HEK293 (cell line): Measurements from ENCODE around the gene PRKG1.

Source experiments
- CTCF ChIA-PET: fragments of 350-600 bp; formaldehyde crosslinking; extraction: SDS; loops from one replicate; lab custom pipeline; 2021; ENCODE audit warnings: antibody characterized with exemption; lab: Yijun Ruan, JAX
- POLR2A ChIA-PET: fragments of 300-600 bp; formaldehyde crosslinking; extraction: SDS; loops from one replicate; lab custom pipeline; 2020; ENCODE audit warnings: antibody characterized with exemption, inconsistent platforms; lab: Yijun Ruan, JAX
- H3K27ac ChIP-seq: fragments of 200-500 bp; sonication (Bioruptor generic); 2 replicates; pipeline ENCODE4 v1.5.1; 2014; ENCODE audit warnings: low read depth, low read length, control low read depth, inconsistent platforms; ENCODE audit errors: extremely low read depth
- H3K36me3 ChIP-seq, 2 experiments: fragments of 200-500 bp in 1 of 2; sonication (Bioruptor generic) in 1 of 2; 1 replicate in 1 of 2; 2 replicates in 1 of 2; pipeline ENCODE4 v1.5.1; 2014 to 2017; ENCODE audit warnings: inconsistent platforms in 2 of 2, low read length in 2 of 2; ENCODE audit not compliant: control insufficient read depth in 2 of 2, insufficient read depth in 1 of 2
- H3K4me1 ChIP-seq: fragments of 200-500 bp; sonication (Bioruptor generic); 2 replicates; pipeline ENCODE4 v1.5.1; 2014; ENCODE audit warnings: mild to moderate bottlenecking, low read length, inconsistent platforms; ENCODE audit not compliant: control insufficient read depth, insufficient read depth
- H3K4me3 ChIP-seq: 2 replicates; pipeline ENCODE4 v1.5.1; 2011; ENCODE audit warnings: low read depth, mild to moderate bottlenecking, control low read depth, low read length, moderate library complexity
- H3K9me3 ChIP-seq: fragments of 200-500 bp; sonication (Bioruptor generic); 2 replicates; pipeline ENCODE4 v1.5.1; 2014; ENCODE audit warnings: low read depth, low read length, inconsistent platforms; ENCODE audit not compliant: control insufficient read depth, insufficient read depth
- GLIS2 ChIP-seq: fragments of 450-650 bp; formaldehyde crosslinking; IDR thresholded peaks from 2 replicates; pipeline ENCODE4 v1.5.1; 2016; ENCODE audit warnings: missing biosample characterization, missing genetic modification characterization
- KLF7 ChIP-seq: fragments of 450-650 bp; formaldehyde crosslinking; IDR thresholded peaks from 2 replicates; pipeline ENCODE4 v1.5.1; 2016; ENCODE audit warnings: missing biosample characterization, missing genetic modification characterization, borderline replicate concordance
- MEIS1 ChIP-seq: sonication (generic); formaldehyde crosslinking; IDR thresholded peaks from 2 replicates; pipeline ENCODE4 v1.8.1; 2022; ENCODE audit warnings: missing genetic modification reagents, mild to moderate bottlenecking, borderline replicate concordance
- ZBTB1 ChIP-seq: fragments of 450-650 bp; formaldehyde crosslinking; IDR thresholded peaks from 2 replicates; pipeline ENCODE4 v1.5.1; 2016; ENCODE audit warnings: missing biosample characterization, missing genetic modification characterization
- ZBTB17 ChIP-seq: fragments of 450-650 bp; formaldehyde crosslinking; IDR thresholded peaks from 2 replicates; pipeline ENCODE4 v1.5.1; 2016; ENCODE audit warnings: missing biosample characterization, missing genetic modification characterization
- ZFP41 ChIP-seq: fragments of 450-650 bp; formaldehyde crosslinking; IDR thresholded peaks from 2 replicates; pipeline ENCODE4 v1.5.1; 2016; ENCODE audit warnings: missing biosample characterization, missing genetic modification characterization, borderline replicate concordance
- ZIC2 ChIP-seq: fragments of 450-650 bp; formaldehyde crosslinking; IDR thresholded peaks from 2 replicates; pipeline ENCODE4 v1.5.1; 2016; ENCODE audit warnings: missing biosample characterization, missing genetic modification characterization
- ZNF202 ChIP-seq: fragments of 450-650 bp; formaldehyde crosslinking; IDR thresholded peaks from 2 replicates; pipeline ENCODE4 v1.5.1; 2016; ENCODE audit warnings: missing biosample characterization, missing genetic modification characterization, borderline replicate concordance
- ZNF324 ChIP-seq: fragments of 450-650 bp; formaldehyde crosslinking; IDR thresholded peaks from 2 replicates; pipeline ENCODE4 v1.5.1; 2016; ENCODE audit warnings: missing biosample characterization, missing genetic modification characterization
- ZNF423 ChIP-seq: fragments of 450-650 bp; formaldehyde crosslinking; IDR thresholded peaks from 2 replicates; pipeline ENCODE4 v1.5.1; 2016; ENCODE audit warnings: missing biosample characterization, missing genetic modification characterization
- ZNF513 ChIP-seq: fragments of 450-650 bp; IDR thresholded peaks from 2 replicates; pipeline ENCODE4 v1.5.1; 2018; ENCODE audit warnings: missing biosample characterization, missing genetic modification characterization
- ZNF548 ChIP-seq: fragments of 450-650 bp; formaldehyde crosslinking; IDR thresholded peaks from 2 replicates; pipeline ENCODE4 v1.5.1; 2016; ENCODE audit warnings: missing biosample characterization, missing genetic modification characterization
- ZNF585B ChIP-seq: fragments of 450-650 bp; formaldehyde crosslinking; IDR thresholded peaks from 2 replicates; pipeline ENCODE4 v1.5.1; 2016; ENCODE audit warnings: missing biosample characterization, missing genetic modification characterization
- ZNF629 ChIP-seq: fragments of 450-650 bp; formaldehyde crosslinking; IDR thresholded peaks from 2 replicates; pipeline ENCODE4 v1.5.1; 2017; ENCODE audit warnings: missing biosample characterization, missing genetic modification characterization
- ZNF837 ChIP-seq: fragments of 450-650 bp; formaldehyde crosslinking; IDR thresholded peaks from 2 replicates; pipeline ENCODE4 v1.5.1; 2016; ENCODE audit warnings: missing biosample characterization, missing genetic modification characterization
- ZSCAN23 ChIP-seq: fragments of 450-650 bp; formaldehyde crosslinking; IDR thresholded peaks from 2 replicates; pipeline ENCODE4 v1.5.1; 2016; ENCODE audit warnings: missing biosample characterization, missing genetic modification characterization
- TF ChIP-seq, protein P1 (sequence below): fragments of 450-650 bp; formaldehyde crosslinking; IDR thresholded peaks from 2 replicates; pipeline ENCODE4 v1.5.1; 2016; ENCODE audit warnings: missing biosample characterization, missing genetic modification characterization
- TF ChIP-seq, protein P2 (sequence below): fragments of 450-650 bp; formaldehyde crosslinking; IDR thresholded peaks from 2 replicates; pipeline ENCODE4 v1.5.1; 2016; ENCODE audit warnings: missing biosample characterization, missing genetic modification characterization, low read depth
- TF ChIP-seq, protein P3 (sequence below): fragments of 450-650 bp; formaldehyde crosslinking; IDR thresholded peaks from 2 replicates; pipeline ENCODE4 v1.5.1; 2017; ENCODE audit warnings: missing biosample characterization, missing genetic modification characterization
- TF ChIP-seq, protein P4 (sequence below): fragments of 450-650 bp; formaldehyde crosslinking; optimal IDR thresholded peaks from 2 replicates; pipeline ENCODE3; 2016; ENCODE audit warnings: missing biosample characterization, mild to moderate bottlenecking, missing genetic modification characterization

Gene PRKG1

DNA sequence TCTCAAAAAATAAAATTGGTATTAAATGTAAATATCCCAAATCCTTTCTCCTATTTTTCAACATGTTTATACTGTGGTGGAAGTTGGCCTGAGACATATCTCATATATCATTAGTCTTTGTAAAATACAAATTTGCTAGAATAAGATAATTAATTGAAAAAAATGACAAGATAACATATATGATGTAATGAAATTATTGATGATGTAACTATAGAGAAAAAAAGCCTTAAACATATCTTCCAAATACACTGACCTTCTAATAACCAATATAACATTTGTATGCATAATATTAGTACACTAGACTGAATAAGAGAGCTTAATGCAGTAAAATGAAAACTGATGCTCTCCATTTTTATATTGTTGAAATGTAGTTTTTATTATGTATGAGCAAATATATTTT lies 104.3 kb downstream of the PRKG1 start:
- Histone ChIP-seq H3K27ac (no peak overlapping the region), H3K4me1 (no peaks in the 10 kb centered on the region), H3K9me3 (no peaks in the 10 kb centered on the region), H3K36me3 (no peaks in the 10 kb centered on the region), H3K4me3 (no peak overlapping the region)
- ChIA-PET POLR2A (no interaction called here), CTCF (no interaction called here)
- TF ChIP-seq MEIS1 (CRISPR knock-in tag) (no peak), ZNF629 (tag by site-specific recombination) (no peak), ZNF423 (tag by site-specific recombination) (no peak), KLF7 (tag by site-specific recombination) (no peak)
- TF ChIP-seq, protein P1, sequence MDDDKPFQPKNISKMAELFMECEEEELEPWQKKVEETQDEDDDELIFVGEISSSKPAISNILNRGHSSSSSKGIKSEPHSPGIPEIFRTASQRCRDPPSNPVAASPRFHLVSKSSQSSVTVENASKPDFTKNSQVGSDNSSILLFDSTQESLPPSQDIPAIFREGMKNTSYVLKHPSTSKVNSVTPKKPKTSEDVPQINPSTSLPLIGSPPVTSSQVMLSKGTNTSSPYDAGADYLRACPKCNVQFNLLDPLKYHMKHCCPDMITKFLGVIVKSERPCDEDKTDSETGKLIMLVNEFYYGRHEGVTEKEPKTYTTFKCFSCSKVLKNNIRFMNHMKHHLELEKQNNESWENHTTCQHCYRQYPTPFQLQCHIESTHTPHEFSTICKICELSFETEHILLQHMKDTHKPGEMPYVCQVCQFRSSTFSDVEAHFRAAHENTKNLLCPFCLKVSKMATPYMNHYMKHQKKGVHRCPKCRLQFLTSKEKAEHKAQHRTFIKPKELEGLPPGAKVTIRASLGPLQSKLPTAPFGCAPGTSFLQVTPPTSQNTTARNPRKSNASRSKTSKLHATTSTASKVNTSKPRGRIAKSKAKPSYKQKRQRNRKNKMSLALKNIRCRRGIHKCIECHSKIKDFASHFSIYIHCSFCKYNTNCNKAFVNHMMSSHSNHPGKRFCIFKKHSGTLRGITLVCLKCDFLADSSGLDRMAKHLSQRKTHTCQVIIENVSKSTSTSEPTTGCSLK (tag by site-specific recombination), result no peak
- TF ChIP-seq, protein P2, sequence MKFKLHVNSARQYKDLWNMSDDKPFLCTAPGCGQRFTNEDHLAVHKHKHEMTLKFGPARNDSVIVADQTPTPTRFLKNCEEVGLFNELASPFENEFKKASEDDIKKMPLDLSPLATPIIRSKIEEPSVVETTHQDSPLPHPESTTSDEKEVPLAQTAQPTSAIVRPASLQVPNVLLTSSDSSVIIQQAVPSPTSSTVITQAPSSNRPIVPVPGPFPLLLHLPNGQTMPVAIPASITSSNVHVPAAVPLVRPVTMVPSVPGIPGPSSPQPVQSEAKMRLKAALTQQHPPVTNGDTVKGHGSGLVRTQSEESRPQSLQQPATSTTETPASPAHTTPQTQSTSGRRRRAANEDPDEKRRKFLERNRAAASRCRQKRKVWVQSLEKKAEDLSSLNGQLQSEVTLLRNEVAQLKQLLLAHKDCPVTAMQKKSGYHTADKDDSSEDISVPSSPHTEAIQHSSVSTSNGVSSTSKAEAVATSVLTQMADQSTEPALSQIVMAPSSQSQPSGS (tag by site-specific recombination), result peak; percentile 84

DNA sequence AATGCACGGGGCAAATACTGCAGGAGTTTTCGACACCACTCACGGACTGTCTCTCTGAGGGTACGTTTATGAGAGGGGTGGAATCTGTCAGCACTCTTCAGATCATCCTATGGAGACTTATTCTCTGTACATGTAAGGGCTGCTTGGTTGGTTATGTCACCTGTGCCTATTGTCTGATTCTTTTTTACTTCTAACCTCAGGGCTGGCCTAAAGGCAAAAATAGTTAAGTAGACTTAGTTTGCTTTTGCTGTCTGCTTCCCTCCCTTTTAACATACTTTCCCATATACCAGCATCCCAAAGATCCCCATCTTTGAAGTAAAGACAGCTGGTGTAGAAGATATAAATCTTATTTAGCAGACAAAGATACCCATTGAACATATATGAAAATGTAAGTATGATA lies 105.9 kb downstream of the PRKG1 start:
- CTCF ChIA-PET, result no interaction called here

GRCh38 chr10:51183783-51184182 lies 109.5 kb downstream of the PRKG1 start:
- Histone ChIP-seq H3K27ac (no peak overlapping the region), H3K4me1 (no peaks in the 10 kb centered on the region; the same call in 1 of the 2 replicates), H3K4me3 (no peak overlapping the region), H3K9me3 (no peaks in the 10 kb centered on the region), H3K36me3 (no peaks in the 10 kb centered on the region)
- CTCF ChIA-PET, result no interaction called here
- POLR2A ChIA-PET, result no interaction called here
- TF ChIP-seq ZIC2 (tag by site-specific recombination) (no peak), ZNF202 (tag by site-specific recombination) (no peak), ZBTB17 (peak; percentile 78), ZNF513 (tag by site-specific recombination) (no peak), GLIS2 (tag by site-specific recombination) (no peak), ZBTB1 (no peak), ZFP41 (tag by site-specific recombination) (no peak), ZNF837 (tag by site-specific recombination) (no peak)
- TF ChIP-seq, protein P3, sequence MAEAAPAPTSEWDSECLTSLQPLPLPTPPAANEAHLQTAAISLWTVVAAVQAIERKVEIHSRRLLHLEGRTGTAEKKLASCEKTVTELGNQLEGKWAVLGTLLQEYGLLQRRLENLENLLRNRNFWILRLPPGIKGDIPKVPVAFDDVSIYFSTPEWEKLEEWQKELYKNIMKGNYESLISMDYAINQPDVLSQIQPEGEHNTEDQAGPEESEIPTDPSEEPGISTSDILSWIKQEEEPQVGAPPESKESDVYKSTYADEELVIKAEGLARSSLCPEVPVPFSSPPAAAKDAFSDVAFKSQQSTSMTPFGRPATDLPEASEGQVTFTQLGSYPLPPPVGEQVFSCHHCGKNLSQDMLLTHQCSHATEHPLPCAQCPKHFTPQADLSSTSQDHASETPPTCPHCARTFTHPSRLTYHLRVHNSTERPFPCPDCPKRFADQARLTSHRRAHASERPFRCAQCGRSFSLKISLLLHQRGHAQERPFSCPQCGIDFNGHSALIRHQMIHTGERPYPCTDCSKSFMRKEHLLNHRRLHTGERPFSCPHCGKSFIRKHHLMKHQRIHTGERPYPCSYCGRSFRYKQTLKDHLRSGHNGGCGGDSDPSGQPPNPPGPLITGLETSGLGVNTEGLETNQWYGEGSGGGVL (tag by site-specific recombination), result no peak

More for the DNA sequence above, 105.9 kb downstream of the PRKG1 start:
- TF ChIP-seq ZNF585B (no peak), ZNF548 (tag by site-specific recombination) (no peak), ZNF324 (tag by site-specific recombination) (no peak), ZSCAN23 (no peak)
- TF ChIP-seq, protein P3 (tag by site-specific recombination), result no peak
- TF ChIP-seq, protein P4, sequence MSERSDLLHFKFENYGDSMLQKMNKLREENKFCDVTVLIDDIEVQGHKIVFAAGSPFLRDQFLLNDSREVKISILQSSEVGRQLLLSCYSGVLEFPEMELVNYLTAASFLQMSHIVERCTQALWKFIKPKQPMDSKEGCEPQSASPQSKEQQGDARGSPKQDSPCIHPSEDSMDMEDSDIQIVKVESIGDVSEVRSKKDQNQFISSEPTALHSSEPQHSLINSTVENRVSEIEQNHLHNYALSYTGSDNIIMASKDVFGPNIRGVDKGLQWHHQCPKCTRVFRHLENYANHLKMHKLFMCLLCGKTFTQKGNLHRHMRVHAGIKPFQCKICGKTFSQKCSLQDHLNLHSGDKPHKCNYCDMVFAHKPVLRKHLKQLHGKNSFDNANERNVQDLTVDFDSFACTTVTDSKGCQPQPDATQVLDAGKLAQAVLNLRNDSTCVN, result no peak
- TF ChIP-seq, all 188 proteins: peak for 0
- Histone ChIP-seq H3K27ac (no peak overlapping the region), H3K36me3 (no peaks in the 10 kb centered on the region), H3K4me3 (no peak overlapping the region), H3K9me3 (no peaks in the 10 kb centered on the region), H3K4me1 (no peaks in the 10 kb centered on the region)
- POLR2A ChIA-PET, result no interaction called here
